Activated effector memory CD4-positive, alpha-beta T cell treated with Interleukin-2 at 50 U/mL for 16 hours (primary cell): Measurements from ENCODE around the gene INAFM2.

Experiments used
- DNase-seq: peaks from one replicate; pipeline ENCODE4 v3.0.0-alpha.2; 2020

The INAFM2 gene

GRCh38 chr15:40365624-40366456 lies 42.3 kb downstream of the INAFM2 start:
- DNase-seq, result no peak

- no peak for DNase-seq
Observed at GRCh38 chr15:40366457-40367370, 43.2 kb downstream of the INAFM2 start.

DNA sequence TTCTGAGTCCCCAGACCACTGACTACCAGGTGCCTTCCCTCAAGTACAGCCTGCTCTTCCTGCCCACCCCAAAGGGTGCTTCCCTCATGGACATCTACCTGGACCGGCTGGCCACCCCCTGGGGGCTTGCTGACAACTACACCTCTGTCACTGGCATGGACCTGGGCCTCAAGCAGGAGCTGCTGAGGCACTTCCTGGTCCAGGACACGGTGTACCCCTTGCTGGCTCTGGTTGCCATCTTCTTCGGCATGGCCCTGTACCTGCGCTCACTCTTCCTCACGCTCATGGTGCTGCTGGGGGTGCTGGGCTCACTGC lies 43.8 kb downstream of the INAFM2 start:
- no peak for DNase-seq

GRCh38 chr15:40367686-40368611 lies 44.5 kb downstream of the INAFM2 start:
- DNase-seq, result peak; percentile 81

- DNase-seq, result no peak
Observed at GRCh38 chr15:40368719-40369473, 45.4 kb downstream of the INAFM2 start.

GRCh38 chr15:40369474-40369869 lies 46.0 kb downstream of the INAFM2 start:
- DNase-seq, result no peak

GRCh38 chr15:40369971-40370370 lies 46.5 kb downstream of the INAFM2 start:
- no peak for DNase-seq

- DNase-seq, result no peak
Observed at GRCh38 chr15:40372981-40373380, 49.5 kb downstream of the INAFM2 start.
